Skin epidermis (tissue), 12 donors: ENCODE measurements around the gene CIBAR2.
"Not testable (repeated sequence)": the region's sequence is repeated elsewhere in the genome, so short reads cannot be mapped to it uniquely, and the experiment has no call there.

ENCODE experiments used
- H3K27ac ChIP-seq, 21 experiments: fragments of 200-600 bp; sonication (generic) in 11 of 21; one replicate each; pipeline ENCODE4 v1.5.0; 2020; ENCODE audit warnings: mild to moderate bottlenecking in 3 of 21, inconsistent platforms in 2 of 21, moderate library complexity in 2 of 21
- H3K4me3 ChIP-seq, 7 experiments: fragments of 200-600 bp; sonication (generic) in 2 of 7; one replicate each; pipeline ENCODE4 v1.5.0; 2020; ENCODE audit warnings: inconsistent platforms in 2 of 7, mild to moderate bottlenecking in 2 of 7, moderate library complexity in 1 of 7

The CIBAR2 gene

DNA sequence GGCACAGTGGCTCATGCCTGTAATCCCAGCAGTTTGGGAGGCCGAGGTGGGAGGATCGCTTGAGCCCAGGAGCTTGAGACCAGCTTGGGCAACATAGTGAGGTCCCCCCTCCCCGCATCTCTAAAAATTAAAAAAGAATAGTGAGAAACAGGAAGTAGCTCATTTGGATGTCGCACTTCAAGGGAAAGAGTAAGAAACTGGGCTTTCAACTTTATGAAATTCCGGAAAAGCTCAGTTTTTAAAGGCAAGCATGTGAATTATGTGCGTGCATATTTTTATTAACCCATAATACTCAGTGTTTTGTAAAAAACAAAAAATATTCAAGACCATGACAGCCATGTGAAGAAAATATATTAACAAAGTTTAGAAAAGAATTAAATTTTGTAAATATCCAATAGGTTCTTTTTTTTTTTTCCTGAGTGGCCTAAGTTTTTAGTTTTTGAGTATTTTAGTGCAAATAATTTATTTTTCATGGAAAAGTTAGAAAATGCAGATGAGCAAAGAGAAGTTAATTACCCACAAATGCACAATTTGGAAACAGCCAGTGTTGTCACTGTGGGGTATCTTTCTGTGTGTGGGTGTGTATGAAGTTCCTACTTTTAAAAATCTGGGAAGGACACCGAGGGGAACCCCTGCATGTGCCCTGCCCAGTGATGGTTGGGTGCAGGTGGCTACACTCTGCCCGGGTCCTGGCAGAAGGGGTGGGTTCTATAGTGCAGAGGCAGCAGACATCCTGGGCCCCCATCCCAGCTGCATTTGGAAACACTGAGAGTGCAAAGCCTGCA is 40.0 kb downstream of the CIBAR2 start:
- peak overlapping the region in 1 of 21 experiments; percentile 11 for H3K27ac ChIP-seq

DNA sequence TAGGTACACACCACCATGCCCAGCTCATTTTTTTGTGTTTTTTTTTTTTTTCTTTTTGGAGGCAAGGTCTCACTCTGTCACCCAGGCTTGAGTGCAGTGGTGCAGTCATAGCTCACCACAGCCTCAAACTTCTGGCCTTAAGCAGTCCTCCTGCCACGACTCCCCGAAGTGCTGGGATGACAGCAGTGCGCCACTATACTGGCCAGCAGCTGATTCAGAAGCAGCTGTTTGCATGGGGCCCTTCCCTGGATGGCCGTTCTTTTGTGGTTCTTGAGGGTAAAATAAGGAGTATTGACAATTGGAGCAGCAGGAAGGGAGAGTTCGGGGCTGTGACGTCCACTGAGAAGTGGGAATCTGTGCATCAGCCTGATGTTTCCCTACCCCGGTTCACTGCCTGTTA is 43.1 kb downstream of the CIBAR2 start:
- Histone ChIP-seq H3K27ac (peak overlapping the region in 1 of 21 experiments; percentile 41), H3K4me3 (no peak overlapping the region)

More for the DNA sequence above, 40.0 kb downstream of the CIBAR2 start:
- no peak overlapping the region for H3K4me3 ChIP-seq

DNA sequence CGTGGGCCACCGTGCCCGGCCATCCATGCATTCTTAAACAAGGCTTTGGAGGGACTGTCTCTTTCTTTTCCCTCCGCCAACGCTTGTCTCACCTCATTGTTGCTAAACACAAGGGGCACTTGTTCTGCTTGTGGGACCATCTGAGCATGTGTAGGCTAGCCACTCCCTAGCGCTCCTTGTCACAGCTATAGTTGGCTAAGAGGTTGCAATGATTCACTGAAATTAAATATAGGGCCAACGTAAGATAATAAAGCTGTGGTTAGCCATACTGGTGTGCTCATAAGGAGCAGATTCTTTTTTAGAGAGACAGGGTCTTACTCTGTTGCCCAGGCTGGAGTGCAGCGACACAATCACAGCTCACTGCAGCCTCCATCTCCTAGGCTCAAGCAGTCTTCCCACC is 43.5 kb downstream of the CIBAR2 start:
- H3K4me3 ChIP-seq, result no peak overlapping the region

DNA sequence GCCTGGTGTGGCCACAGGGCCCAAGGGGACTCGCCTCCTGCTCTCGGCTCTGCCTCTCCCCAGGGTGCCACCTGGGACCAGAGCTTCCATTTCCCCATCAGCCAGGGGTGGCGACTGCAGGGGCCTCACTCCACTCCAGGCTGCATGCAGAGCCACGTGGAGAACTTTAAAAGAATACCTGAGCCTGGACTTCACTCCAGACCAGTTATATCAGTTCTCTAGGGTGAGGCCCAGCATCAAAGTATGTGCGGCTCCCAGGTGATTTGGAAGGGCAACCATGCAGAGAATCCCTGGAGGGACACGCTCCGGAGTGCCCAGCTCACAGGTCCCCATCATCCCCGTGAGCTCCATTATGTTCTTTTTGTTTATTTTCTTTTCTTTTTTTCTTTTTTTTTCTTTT is 44.8 kb downstream of the CIBAR2 start:
- no peak overlapping the region for H3K4me3 ChIP-seq
- H3K27ac ChIP-seq, result no peak overlapping the region

More for the DNA sequence above, 43.5 kb downstream of the CIBAR2 start:
- peak overlapping the region in 1 of 21 experiments; percentile 41 for H3K27ac ChIP-seq

DNA sequence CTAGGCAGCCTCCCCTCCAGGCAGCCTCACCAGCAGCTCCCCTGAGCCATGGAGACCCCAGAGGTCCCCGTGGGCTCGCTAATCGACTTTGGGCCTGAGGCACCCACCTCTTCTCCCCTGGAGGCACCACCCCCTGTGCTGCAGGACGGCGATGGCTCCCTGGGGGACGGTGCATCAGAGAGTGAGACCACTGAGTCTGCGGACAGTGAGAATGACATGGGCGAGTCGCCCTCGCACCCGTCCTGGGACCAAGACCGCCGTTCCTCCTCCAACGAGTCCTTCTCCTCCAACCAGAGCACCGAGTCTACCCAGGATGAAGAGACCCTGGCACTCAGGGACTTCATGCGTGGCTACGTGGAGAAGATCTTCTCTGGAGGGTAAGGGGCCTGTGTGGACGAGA is 45.2 kb downstream of the CIBAR2 start:
- H3K27ac ChIP-seq, result no peak overlapping the region

DNA sequence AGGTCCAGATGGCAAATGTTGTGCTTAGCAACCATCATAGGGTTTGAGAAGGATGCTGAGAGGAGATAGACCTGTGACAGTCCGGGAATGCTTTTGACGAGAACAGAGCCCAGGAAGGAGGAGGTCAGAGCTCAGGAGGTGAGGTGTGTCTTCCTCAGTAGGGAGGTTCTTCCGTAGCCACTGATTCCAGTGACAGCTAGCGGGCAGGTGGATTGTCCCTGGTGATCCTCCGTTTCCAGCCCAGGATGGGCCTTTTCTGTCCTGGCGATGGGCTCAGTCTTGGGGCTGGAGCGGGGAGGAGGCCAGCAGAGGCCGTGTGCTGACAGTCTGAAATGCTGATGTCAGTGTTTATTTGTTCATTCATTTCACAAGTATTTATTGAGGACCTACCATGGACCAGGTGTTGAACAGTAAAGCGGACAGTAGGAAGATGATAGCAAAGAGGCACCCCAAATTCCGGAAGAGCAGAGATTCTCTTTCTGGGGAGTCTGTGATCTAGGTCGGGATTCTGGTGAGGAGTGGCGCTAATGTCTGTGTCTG is 45.9 kb downstream of the CIBAR2 start:
- H3K4me3 ChIP-seq, result no peak overlapping the region
- no peak overlapping the region for H3K27ac ChIP-seq

More for the DNA sequence above, 45.2 kb downstream of the CIBAR2 start:
- no peak overlapping the region for H3K4me3 ChIP-seq

DNA sequence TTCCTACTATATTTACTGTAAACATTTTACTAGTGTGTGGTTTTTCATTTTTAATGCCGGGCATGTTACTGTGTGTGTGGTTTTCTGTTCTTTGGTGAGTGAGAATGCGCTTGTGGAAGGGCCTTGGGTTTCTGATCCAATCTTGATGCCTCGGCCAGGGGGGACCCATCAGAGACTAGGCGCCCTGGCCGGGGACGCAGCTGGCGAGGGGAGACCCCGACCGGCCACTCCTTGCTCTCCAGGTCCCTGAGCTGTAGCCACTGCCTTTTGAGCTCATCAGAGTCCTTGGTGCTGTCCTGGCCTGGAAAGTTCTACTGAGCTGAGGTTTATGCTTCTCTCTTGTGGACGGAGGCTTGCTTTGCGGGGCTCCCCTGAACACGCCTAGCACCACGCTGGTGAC is 47.2 kb downstream of the CIBAR2 start:
- H3K4me3 ChIP-seq, result no peak overlapping the region

DNA sequence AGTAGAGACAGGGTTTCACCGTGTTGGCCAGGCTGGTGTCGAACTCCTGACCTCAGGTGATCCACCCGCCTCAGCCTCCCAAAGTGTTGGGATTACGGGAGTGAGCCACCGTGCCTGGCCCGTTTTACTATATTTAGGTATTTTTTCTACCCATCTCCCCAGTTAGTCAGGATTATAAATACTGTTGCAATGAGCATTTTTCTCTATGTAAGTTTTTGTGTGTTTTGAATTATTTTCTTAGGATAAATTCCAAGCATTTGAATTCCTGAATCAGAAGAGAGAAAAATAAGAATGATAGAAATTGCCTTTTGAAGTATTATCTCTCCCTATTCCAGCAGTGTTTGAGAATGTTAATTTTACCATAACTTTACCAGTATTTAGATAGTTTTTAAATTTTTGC is 48.1 kb downstream of the CIBAR2 start:
- Histone ChIP-seq H3K4me3 (no peak overlapping the region), H3K27ac (no peak overlapping the region)

More for the DNA sequence above, 47.2 kb downstream of the CIBAR2 start:
- H3K27ac ChIP-seq, result no peak overlapping the region

DNA sequence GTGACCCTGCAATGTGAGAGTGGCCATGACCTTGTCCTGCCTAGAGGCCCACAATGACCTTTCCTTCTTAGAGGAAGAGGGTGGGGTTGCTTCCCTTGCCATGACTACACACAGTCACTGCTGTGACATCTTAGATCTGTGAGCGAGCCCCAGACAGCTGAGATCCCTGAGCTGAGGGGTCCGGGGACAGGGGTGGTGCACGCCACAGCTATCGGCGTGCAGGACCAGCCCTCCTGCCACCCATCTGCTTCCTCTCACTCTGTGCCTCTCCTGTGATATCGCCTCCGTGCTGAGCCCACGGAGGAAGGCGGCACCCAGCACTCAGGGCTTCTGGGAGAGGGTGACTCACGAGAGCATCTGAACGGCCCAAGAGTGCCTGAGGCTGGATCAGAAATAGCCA is 49.4 kb downstream of the CIBAR2 start:
- H3K4me3 ChIP-seq, result no peak overlapping the region
- H3K27ac ChIP-seq, result no peak overlapping the region

DNA sequence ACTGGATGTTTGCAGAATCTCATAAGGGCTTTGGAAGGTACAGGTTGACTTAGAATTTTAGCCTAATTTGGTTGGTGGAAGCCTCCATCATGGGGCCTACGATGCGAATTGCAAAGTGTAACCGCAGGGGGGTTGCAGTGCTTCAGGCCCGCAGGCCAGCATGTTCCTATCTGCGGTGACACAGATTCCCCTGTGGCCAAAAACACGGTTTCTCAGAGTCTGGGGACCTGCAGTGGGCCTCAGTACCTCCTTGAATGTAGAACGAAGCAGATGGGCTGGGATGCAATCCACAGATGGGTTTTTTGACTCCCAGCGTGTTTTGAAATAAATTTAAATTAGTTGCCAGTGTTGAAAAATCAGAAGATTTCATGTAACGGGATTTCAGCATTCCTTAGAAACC is 49.9 kb downstream of the CIBAR2 start:
- no peak overlapping the region for H3K27ac ChIP-seq
- no peak overlapping the region for H3K4me3 ChIP-seq

DNA sequence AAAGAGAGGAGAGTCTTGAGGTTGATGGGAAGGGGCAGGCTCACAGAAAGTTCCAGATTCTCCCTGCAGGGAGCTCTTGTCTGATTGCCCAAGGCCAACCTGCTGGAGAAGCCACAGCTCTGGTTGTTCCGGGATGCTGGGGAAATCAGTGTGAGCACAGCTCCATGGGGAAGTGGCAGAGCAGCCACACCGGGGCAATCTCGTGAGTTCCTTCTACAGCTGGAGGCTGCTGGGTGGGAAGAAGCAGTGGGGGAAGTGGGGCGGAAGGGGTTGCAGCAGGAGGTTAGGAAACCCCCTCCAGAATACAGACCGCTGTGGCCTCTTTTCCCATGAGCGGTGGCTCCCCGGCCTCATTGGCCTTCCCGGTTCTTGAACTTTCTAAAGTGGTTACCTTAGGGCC is 50.7 kb downstream of the CIBAR2 start:
- no peak overlapping the region for H3K4me3 ChIP-seq
- H3K27ac ChIP-seq, result no peak overlapping the region

DNA sequence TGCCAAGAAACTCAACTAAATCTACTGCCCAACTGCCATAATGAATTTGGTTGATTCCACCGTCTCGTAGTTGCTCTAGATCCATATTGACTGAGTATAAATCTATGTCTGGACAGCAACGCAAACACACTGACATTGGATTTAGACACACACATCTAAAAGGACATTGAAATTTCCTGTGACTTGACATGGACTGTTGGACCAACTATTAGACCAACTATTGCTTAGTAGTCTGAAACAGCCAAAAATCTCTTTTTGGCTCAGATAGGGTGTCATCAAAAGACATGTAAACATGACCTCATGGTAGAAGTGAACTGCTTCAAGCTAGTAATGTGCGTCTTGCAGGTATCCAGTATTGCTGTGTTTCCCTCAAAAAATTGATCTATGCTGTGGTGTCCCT is 53.4 kb downstream of the CIBAR2 start:
- no peak overlapping the region for H3K27ac ChIP-seq
- no peak overlapping the region for H3K4me3 ChIP-seq

DNA sequence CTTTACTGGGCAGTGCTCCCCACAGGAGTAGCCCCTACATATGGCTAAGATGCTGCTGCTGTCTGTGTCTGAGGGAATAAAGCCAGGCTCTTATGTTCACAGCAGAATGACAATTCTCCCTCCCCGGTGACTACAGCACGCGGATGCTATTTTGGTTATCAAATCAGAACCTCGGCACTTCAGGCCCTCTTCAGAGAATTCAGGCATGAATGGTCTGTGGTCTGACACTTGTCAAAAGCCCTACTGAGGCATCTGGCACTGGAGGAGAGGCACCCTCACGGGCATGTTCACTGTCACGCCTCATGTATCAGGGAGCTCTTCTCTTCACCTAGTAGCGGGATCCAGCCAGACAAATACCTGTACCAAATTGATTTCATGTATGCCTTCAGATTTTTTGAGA is 54.3 kb downstream of the CIBAR2 start:
- Histone ChIP-seq H3K4me3 (no peak overlapping the region), H3K27ac (no peak overlapping the region)

DNA sequence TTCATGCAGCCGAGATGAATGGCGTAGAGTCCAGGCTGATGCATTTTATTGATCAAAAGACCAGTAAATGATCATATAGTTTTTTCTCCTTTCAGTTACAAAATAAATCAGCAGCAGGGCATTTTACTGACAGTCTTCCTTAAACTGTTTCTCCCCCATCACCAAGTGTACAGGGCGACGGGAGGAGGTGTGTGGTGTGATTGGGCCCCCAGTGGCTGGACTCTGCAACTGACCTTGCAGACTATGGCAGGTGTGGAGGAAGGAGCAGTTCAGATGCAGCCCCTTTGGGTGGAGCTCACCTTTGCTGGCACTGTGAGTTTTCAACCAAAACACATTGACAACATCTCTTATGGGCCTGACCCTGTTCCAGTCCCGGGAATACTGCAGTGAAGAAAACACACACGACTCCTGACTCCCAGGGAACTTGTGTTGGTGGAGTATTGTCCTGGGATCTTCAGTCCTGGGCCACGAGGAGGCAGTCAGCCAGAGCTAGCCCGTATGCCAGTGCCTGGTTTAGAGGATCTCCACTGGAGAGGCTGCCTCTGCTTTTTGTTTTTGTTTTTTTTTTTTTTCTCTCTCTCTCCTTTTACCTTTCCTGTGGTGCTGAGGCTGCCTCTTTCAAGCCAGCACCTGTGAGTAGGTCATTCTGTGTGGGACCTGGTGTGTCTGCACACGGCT is 54.9 kb downstream of the CIBAR2 start:
- no peak overlapping the region for H3K4me3 ChIP-seq
- no peak overlapping the region for H3K27ac ChIP-seq

DNA sequence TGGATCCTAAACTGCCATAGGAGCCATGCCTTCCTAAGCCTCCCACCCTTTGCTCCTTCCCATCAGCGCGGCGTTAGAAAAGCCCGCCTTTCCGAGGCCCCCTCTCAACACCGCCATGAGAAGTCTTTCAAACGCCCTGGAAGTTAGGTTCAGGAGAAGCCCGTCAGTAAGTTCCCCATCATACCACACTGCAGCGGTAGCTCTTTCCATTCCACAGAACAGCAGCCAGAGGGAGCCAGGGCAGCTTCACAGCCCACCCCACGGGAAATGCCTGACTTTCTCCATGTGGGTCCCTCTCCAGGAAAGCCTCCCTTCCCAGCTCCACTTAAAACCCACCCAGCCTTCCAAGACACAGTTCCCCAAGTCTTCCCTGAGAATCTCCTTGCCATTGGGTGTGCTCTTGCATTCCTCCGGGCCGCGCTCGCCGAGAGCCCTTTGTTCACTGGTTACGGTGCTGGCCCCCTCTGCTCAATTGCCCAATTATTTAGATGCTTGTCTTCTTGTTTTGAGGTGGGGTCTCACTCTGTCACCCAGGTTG is 56.0 kb downstream of the CIBAR2 start:
- peak overlapping the region in 1 of 7 experiments; percentile 4 for H3K4me3 ChIP-seq
- H3K27ac ChIP-seq, result peak overlapping the region in 18 of 21 experiments; percentile 37 to 90 (median 73)

DNA sequence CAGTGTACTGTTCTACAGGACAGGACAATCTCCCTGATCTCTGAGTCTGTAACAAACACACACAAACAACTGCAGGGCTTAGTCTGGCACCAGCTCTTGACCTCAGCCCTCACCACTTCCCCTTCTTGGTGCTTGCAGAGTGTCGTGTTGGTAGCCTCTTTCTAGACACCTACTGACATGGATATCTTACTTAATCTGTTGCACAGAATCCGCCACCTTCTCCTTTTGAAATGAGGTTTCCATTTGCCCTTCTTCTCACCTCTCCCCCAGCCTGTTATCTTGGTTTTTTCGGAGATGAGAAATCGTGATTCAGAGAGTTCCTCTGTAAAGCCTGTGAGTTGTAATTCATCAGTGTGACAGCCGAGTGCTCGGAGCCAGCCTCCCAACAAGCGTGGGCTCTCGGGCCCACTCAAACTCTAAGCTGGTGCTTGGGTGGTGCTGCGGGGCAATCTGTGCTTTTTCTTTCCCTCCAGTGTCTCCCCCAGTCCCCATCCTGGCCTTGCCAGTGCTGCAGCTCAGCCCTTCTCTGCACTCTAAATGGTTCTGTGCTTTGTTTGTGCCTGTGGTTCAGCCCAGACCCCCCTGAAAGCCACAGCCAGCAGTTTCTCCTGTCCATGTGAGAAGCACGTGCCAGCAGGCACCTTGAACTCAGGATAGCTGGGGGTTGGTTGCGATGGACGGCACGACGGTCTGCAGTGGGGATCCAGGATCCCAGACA is 56.6 kb downstream of the CIBAR2 start:
- peak overlapping the region in 19 of 21 experiments; percentile 10 to 90 (median 72) for H3K27ac ChIP-seq
- peak overlapping the region in 3 of 7 experiments; percentile 4 to 13 (median 8) for H3K4me3 ChIP-seq

DNA sequence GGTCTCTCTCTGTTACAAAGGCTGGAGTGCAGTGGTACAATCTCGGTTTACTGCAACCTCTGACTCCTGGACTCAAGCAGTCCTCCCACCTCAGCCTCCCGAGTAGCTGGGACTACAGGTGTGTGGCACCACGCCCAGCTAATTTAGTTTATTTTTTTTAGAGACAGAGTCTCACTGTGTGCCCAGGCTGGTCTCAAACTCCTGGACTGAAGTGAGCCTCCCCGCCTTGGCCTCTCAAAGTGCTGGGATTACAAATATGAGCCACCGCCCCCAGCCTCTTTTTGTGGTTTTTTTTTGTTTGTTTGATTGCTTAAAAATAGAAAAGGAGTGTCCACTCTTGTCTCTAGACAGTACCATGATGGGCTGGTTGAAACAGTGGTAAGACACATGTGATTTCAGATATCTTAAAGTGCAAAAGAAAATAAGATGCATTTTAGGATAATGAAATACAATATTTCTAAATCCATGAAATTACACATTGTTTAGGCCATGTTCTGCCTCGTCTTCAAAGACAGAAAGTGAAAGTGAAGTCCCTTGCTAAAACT is 57.3 kb downstream of the CIBAR2 start:
- peak overlapping the region in 16 of 21 experiments; percentile 10 to 90 (median 75) for H3K27ac ChIP-seq

DNA sequence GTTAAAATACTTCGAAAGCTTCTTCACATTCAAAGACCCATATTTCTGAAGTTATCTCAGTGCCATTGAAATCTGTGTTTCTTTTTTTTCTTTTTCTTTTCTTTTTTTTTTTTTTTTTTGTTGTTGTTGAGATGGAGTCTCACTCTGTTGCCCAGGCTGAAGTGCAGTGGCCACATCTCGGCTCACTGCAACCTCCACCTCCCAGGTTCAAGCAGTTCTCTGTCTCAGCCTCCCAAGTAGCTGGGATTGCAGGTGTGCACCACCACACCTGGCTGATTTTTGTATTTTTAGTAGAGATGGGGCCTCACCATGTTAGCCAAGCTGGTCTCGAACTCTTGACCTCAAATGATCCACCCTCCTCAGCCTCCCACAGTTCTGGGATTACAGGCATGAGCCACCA is 58.0 kb downstream of the CIBAR2 start:
- not testable (repeated sequence) for H3K4me3 ChIP-seq
- H3K27ac ChIP-seq, result peak overlapping the region in 5 of 21 experiments; percentile 74 to 90 (median 79)

More for the DNA sequence above, 57.3 kb downstream of the CIBAR2 start:
- H3K4me3 ChIP-seq, result peak overlapping the region in 2 of 7 experiments; percentile 8 to 13

DNA sequence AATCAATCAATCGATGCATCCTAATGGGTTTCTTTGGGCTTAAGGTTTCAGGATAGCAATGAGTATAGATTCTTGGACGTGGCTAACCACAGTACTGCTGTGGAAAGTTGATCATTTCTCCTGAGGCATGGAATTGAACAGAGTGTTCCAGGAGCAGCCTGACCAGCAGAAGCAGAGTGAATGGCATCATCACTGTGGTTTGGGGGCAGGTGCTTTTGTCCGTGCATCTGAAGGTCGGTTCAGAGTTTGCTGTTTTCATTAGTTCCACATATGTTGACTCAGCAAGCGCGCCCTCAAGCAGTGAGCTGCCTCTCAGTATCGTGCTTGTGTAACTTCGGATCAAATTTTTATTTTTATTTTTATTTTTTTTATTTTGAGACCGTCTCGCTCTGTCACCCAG is 59.7 kb downstream of the CIBAR2 start:
- no peak overlapping the region for H3K27ac ChIP-seq
- H3K4me3 ChIP-seq, result no peak overlapping the region

DNA sequence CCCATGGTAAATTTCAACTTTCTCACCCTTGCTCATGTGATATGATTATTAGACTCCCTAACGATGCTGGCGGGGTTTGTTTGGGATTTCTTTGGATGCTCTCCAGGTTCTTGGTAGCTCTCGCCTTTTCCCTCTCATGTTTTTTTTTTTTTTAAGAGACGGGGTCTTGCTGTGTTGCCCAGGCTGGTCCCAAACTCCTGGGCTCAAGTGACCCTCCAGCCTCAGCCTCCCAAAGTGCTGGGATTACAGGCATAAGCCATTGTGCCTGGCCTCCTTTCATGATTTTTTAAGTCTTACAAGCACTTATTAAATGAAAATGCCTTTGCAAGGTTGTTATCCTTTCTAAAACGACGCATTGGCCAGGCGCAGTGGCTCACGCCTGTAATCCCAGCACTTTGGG is 60.6 kb downstream of the CIBAR2 start:
- Histone ChIP-seq H3K4me3 (no peak overlapping the region), H3K27ac (no peak overlapping the region)
